NCI-H1930 (cell line): ENCODE results near the gene MMP24.
"Not testable (repeated sequence)": the region's sequence is repeated elsewhere in the genome, so short reads cannot be mapped to it uniquely, and the experiment has no call there.

Experiments used
- DNase-seq, 2 experiments: peaks; one replicate each; lab custom pipeline; 2025; lab: John Stamatoyannopoulos, UW

Gene MMP24

DNA sequence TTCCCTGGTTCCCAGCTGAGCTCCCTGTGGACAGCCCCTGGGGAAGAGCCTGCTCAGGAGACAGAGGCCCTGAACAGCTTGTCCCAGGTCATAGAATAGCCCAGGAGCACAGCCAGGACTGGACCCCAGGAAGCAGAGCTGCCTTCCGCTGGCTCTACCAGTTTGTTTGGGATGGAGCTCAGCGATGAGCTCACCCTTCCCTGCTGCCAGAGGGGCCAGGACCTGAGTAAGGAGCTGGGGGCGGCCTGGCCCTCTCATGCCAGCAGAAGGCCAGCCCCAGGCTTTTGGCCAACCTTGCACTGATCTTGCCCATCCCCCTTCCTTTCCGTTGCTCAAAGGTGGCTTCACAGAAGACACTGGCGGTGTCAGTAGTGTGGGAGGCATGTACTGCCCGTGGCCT, 33.9 kb downstream of the MMP24 start:
- no peak for DNase-seq

DNA sequence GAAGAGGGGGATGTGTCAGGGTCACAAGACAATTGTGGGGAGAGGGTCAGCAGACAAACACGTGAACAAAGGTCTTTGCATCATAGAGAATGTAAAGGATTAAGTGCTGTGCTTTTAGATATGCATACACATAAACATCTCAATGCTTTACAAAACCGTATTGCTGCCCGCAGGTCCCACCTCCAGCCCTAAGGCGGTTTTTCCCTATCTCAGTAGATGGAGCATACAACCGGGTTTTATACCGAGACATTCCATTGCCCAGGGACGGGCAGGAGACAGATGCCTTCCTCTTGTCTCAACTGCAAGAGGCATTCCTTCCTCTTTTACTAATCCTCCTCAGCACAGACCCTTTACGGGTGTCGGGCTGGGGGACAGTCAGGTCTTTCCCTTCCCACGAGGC, 35.8 kb downstream of the MMP24 start:
- not testable (repeated sequence) for DNase-seq

DNA sequence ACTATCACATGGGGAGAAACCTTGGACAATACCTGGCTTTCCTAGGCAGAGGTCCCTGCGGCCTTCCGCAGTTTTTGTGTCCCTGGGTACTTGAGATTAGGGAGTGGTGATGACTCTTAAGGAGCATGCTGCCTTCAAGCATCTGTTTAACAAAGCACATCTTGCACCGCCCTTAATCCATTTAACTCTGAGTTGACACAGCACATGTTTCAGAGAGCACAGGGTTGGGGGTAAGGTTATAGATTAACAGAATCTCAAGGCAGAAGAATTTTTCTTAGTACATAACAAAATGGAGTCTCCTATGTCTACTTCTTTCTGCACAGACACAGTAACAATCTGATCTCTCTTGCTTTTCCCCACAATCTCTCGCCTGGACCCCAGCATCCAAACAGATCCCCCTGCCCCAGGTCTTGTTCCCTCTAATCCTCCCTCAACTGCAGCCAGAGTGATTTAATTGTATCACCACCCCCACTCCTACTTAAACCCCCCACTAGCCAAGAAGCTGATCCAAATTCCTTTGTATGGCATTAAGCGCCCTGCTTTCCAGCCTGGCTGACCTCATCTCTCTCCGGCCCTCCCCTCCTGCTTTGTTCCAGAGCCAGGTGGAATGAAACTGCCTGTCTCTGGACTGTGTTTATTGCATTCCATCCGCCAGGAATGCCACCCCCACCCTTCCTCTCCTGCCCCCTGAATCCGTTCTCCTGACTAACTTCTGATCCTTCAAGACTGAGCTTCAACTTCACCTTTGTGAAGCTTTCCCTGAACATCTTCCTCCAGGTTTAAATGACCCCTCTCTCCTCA, 36.4 kb downstream of the MMP24 start:
- not testable (repeated sequence) for DNase-seq

DNA sequence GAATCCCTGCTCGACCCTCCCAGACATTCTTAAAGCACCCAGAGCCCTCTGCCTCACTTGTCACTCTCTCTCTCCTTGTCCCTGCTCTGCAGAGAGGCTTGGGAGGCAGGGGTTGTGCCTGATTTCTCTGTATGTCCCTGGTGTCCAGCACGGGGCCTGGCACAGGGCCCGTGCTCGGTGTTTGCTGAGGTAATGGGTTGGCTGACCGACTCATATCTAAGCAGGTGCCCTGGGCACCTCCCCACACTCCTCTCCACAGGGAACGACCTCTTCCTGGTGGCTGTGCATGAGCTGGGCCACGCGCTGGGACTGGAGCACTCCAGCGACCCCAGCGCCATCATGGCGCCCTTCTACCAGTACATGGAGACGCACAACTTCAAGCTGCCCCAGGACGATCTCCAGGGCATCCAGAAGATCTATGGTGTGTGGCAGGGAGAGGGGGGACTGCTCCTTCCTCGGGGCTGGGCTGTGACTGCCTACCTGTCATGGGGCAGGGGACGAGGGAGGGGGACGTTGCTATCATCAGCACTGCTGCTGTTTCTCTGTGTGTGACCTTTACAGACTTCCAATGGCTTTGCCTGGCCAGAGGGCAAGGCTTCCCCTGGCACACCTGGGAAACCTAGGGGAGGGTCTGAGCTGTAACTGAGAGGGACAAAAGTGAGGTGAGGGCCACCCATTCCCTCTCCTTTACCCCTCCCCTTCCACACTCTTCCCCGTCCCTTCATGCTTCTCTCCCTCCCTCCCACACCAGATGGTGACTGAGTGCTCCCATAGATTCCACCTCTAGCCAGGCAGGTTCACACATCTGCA, 37.2 kb downstream of the MMP24 start:
- DNase-seq, result no peak

DNA sequence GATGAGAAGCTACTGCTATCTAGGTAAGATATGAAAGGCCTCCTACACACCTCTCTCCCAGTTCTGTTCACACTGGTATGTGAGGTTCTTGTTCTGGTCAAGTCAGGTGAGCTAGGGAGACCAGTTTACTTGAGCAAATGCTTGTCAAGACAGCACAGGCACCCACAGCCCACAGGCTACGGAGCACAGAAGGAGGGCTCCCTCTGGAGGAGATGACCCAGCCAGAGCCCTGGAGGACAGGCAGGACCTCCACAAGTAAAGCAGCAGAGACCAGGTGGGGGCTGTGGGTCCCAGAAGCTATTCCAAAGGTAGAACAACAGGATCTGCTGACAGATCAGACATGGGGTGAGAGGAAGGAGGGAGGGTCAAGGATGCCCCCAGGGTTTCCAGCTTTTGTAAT, 38.3 kb downstream of the MMP24 start:
- DNase-seq, result no peak

DNA sequence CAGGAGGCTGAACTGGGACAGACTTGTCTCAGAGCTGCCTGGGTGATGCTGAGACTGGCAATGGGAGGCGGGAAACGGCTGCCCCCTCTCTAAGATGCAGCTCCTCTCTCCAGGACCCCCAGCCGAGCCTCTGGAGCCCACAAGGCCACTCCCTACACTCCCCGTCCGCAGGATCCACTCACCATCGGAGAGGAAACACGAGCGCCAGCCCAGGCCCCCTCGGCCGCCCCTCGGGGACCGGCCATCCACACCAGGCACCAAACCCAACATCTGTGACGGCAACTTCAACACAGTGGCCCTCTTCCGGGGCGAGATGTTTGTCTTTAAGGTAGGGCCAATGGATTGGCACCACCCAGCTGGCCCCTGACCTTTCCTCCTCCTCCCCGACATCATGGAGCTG, 40.6 kb downstream of the MMP24 start:
- DNase-seq, result no peak

DNA sequence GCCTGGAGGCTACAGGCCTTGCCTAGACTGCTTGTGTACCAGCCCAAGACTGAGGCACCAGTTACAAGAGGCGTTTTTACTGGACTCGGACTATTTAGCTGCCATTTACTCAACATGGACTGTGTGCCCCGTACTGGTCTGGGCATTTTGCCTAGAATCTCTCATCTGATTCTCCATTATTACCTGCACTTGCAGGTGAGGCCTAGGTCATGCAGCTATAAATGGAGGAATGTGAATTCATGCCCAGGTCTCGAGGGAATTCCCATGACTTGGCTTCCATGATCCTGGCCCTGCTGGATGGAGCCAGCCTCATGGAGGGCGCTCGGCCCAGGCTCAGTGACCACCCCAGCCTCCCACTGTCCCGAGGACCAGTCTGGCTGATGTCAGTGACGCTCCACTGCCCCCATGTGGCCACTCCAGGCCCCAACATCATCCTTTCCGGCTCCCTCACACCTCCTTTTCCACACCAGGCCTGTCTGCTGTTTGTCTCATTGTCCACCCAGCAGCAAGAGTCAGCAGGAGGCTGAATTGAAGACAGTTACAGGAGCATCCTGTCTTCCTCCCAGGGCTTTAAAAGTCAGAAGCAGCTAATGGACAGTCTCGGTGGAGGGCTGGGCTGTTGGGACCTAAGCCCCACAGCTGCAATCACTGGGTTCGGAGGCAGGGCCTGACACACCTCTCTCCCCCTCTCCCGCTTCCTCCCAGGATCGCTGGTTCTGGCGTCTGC, 42.7 kb downstream of the MMP24 start:
- peak; percentile 29 to 48 for DNase-seq

DNA sequence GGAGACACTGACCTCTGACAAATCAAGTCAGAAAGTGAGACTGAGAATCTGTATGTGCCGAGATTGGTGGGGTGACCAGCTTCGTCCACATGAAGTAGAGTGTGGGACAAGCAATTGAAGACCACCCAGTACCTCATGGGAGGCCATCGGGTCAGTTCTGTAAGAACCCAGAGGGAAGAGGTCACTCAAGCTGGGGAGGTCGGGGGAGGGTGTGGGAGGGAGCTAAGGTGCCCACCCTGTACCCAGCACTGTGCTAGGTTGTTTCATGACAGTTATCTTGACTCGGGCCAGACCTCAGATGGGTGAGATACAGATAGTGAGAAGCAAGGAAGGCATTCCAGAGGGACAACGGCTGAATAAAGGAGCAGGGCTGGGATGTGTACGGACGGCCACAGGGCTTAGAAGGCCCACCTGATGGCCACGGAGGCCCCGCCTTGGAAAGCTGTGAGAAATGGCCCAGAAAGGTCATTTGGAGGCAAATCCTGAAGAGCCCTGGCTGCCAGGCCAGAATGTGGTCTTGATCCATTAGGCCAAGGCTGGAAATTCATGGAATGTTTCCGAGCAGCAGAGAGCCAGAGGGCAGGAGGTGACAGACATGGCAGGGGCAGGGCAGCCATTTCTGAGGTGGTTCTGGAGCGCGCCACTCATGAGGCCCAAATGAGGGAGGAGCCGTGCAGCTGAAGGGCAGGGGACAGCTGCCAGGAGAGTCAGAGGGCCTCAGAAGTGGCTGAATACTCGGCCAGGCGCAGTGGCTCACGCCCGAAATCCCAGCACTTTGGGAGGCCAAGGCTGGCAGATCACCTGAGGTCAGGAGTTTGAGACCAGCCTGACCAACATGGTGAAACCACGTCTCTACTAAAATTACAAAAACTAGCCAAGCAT, 43.8 kb downstream of the MMP24 start:
- no peak for DNase-seq

DNA sequence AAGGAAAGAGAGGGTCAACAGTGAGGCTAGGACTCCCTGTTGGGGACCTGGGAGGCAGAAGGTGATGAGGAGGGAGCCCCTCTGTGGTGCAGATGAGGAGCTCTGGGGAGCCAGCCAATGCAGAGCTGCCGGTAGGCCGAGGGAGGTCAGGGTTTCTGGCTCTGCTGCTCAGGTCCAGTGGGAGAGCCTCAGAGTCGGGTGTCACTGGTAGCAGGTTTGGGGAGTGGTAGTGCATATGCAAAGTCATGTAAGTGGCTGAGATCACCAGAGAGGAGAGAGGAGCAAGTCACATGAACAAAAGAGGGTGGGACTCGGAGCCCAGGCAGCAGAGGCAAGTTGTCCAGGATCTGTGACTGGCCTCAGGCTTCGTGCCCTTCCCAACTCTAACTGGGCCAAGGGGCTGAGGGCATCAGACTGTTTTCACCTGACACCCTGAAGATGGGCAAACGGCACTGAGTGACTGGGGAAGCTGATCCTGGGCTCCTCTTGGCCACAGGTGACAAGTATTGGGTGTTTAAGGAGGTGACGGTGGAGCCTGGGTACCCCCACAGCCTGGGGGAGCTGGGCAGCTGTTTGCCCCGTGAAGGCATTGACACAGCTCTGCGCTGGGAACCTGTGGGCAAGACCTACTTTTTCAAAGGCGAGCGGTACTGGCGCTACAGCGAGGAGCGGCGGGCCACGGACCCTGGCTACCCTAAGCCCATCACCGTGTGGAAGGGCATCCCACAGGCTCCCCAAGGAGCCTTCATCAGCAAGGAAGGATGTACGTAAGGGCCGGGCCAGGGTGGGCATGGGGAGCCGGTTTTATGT, 44.8 kb downstream of the MMP24 start:
- no peak for DNase-seq

DNA sequence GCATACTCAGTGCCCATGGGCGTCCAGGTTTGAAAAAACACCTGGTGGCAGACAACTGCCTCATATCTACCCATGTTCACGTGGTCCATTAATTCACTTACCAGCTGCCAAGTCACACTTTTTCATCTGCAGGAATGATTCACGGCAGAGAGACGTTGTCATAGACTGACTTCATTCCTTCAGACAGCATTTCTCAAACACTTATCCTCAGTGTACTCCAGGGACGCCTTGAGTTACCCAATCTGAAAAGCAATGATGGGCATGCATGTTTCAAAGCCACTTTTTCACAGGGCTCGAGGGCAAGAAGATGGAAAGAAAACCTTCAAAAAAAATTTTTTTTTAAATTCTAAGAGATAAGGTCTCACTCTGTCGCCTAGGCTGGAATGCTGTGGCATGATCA, 45.4 kb downstream of the MMP24 start:
- no peak for DNase-seq

DNA sequence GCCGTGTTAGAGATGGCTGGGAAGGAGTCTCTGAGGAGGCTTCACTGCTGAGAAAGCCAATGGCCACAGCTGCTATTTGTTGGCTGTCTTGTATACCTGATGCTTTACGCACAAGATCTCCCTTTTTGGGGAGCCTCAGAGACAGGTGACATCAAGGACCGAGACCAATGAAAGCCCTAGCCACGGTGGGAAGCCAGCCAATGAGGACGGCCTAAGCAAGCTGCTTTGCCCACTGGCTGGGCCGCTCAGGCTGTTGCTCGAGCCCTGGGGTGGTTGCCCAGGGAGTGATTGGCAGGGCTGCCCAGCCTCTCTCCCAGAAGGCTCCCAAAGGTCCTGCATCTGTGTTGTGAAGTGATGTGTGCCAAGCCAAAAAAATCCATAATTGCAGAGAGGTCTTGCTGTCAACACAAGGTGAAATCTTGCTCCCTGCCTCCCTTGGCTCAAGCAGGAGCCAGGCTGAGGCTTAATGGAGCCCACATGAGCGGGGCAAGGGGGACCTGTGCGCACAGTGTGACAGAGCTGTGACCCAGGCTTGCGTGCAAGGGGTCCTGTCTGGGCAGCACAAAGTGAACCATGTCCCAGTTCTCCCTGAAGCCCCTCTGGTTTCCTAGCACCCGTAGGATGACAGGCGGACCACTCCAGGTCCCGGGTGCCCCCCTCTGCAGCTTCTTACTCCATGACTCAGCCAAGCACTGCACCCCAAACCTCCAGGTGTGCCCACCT, 47.1 kb downstream of the MMP24 start:
- no peak for DNase-seq

DNA sequence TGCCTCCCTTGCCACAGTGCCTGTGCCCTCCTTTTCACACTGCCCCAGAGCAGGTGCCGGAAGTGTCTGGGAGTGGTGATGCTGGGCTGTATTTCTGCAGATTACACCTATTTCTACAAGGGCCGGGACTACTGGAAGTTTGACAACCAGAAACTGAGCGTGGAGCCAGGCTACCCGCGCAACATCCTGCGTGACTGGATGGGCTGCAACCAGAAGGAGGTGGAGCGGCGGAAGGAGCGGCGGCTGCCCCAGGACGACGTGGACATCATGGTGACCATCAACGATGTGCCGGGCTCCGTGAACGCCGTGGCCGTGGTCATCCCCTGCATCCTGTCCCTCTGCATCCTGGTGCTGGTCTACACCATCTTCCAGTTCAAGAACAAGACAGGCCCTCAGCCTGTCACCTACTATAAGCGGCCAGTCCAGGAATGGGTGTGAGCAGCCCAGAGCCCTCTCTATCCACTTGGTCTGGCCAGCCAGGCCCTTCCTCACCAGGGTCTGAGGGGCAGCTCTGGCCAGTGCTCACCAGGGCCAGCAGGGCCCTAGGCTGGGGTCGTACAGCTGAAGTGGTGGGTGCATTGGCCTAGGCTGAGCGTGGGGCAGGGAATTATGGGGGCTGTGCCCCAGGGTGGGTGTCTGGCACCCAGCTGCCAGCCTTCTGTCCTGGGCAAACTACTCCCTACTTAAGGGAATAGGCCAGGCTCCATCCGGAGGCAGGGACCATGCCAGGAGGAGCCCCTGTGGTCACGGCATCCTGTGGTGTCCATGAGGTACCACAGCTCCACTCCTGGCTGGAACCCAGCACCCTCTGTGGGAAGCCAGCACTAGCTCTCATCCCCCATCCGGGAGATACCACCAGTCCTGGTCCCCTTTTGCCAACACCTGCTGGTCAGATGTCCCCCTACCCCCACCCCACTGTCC, 47.9 kb downstream of the MMP24 start:
- no peak for DNase-seq

DNA sequence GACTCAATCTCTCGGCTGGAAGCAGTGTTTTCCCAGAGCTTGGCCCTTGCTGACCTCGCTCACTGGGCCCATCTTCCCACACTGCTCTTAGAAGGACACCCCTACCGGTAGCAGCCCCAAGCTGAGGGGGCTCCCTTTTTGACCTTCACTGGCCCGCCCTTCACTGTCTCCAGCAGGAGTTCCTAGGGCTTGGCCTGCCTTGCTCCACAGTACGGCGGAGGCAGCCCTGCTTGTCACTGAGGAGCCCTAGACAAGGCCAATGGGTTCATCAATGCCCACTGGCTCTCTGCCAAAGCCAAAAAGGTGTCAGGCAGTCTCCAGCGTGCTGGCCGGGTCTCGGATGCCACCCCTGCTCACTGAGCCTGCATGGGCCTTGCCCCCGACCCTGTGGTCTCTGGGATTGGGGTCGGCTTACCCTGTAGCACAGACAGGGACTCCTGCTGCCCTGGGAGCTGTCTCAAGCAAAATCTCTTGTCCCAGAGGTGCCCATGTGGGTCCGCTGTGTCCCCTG, 49.3 kb downstream of the MMP24 start:
- DNase-seq, result no peak

DNA sequence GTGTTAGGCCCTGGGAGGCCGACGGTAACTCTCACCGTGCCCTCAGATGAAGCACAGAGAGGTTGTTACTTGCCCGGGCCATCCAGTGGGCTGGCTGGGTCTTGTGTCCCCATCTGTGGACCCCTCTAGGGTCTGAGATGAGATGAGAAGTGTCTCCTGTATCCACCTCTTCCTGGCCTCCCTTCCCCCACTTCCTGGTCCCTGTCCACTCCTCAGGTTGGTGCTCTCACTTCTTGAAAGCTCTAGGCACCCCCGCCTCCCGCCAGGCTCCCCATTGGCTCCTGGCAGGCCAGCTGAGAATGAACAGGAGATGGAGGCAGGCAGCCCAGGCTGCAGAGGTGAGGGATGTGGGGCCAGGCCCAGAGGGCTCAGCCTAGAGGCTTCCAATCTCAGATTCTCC, 49.9 kb downstream of the MMP24 start:
- no peak for DNase-seq

DNA sequence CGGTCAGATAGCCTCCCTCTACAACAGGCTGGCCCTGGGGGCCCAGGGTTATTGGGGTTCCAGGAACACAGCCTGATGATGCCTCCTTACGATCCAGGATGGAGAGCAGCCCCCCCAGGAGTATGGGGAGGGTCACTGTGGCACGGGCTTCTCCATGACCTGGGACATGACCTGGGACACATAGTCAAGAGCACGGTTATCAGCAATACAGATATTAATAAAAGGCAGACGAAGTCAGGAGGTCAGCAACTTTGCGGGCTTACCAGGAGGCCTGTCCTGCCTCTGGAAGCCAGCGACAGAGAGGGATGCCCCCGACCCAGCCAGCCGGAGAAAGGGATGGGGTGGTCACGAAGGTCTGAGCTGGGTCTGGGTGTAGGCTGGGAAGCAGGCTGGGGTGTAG, 50.6 kb downstream of the MMP24 start:
- no peak for DNase-seq

DNA sequence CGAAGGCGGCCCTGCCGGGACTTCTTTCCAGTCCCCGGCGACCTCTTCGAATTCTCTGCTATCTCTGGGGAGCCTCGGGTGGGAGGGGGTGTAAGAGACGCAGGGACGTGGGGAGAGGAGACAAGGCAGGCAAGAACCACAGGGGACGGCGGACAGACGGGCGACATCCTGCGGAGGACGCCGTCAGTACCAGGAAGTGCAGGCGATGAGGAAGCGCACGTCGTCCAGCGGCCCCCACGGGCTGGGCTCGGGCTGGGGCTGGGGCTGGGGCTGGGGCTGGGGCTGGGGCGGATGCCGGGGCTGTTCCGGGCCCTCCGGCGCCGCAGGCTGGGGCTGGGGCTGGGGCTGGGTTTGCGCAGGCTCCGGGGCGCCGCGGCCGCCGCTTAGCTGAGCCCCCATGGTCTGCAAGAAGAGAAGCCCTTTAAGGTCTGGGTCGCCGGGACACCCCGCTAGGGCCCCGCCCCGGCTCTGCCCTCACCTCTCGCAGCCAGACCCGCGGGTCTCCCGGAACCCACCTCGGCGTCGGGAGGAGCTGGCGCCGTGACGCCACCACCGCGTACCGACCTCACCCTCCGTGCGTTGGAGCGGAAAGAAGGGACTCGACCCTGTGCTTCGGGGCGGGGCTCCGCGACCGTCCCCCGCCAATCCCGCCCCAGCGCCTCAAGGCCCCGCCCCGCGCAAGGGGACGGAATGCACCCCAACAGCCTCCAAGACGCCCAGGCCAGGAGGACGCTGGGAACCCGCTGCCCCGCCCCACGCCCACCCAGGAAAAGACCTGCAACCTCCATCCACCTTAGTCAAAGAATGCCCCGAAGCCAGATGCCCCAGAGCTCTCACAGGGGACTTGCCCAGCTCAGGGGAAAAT, 51.3 kb downstream of the MMP24 start, which contains the start of gene MMP24OS:
Gene MMP24OS (minus strand): TSS at position 592 of the 865 bp plus-strand sequence. CDS start 193 bp downstream, at position 399.
- DNase-seq, result peak; percentile 85 to 91

DNA sequence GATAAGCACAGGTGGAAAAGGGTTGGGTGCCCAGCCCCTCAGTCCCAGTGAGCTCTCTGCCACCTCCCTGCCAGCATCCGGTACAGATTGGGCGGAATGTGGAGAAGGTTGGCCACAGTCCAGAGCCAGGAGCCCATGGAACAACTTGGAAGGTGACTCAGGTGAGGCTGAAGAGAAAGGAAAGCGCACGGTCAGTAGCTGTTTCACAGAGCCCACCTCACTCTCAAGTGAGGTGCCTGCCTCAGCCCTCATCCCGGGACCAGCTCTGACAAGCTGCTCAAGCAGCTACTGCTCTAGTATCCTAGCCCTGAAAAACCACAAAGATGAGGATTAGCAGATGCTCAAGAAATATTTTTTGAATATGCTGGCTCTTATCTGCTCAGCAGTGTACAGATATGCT, 52.5 kb downstream of the MMP24 start:
- no peak for DNase-seq
